ENCODE data around the gene HPGDS.
"Not testable (repeated sequence)": the region's sequence is repeated elsewhere in the genome, so short reads cannot be mapped to it uniquely, and the experiment has no call there.

The HPGDS gene
- total RNA-seq: 0 reads per million in 2 experiments

- no peak for DNase-seq (ENCODE audit: low read depth)
Observed at GRCh38 chr4:94342694-94343093, at the start of gene HPGDS. HPGDS (minus strand) TSS chr4:94342836; CDS start chr4:94334629, 8,207 bp downstream.

DNA sequence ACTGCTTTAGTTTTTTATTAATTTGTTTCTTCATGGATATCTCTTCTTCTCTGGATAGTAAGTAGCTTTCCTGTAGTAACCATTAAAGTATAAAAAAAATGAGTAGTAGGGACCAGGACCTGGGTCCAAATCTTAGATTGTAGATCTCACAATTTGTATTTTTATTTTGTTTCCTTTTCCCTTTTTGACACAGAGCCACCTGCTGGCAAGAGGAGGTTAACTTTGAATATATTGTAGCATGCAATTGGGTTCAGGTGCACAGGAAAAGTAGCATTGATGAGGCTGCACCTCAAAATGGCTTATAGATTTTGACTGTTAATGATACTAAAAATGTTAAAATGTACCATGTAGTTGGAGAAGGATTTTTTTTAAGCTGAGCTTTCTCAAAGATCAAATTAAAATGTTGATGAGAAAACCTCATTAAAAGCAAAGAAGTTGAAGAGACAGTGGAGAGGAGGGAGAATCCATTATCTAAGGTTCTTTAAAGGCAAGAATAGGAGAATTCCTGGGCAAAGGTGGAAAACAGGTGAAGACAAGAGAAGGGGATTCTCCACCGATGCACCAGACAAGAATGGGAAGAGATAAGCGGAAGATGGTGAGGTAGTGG lies 48.3 kb upstream of the HPGDS start:
- no peak for DNase-seq (ENCODE audit: low read depth)

DNA sequence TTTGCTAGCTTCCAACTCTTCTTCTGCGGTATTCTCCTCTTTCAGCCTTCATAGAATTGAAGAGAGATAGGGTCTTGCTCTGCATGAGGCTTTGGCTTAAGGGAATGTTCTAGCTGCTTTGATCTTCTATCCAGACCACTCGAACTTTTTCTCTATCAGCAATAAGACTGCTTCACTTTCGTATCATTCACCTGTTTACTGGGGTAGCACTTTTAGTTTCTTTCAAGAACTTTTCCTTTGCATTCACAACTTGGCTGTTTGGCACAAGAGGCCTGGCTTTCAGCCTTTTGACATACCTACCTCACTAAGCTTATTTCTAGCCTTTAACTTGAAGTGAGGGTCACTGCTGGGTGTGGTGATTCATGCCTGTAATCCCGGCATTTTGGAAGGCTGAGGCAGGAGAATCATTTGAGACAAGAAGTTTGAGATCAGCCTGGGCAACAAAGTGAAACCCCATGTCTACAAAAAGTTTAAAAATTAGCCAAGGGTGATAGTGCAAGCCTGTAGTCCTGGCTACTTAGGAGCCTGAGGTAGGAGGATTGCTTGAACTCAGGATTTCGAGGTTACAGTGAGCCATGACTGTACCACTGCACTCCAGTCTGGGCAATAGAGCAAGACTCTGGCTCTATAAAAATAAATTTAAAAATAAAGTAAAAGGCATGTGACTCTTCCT lies 47.1 kb upstream of the HPGDS start:
- DNase-seq (ENCODE audit: low read depth): no peak

GRCh38 chr4:94387965-94388364 lies 45.3 kb upstream of the HPGDS start:
- not testable (repeated sequence) for DNase-seq (ENCODE audit: low read depth)

GRCh38 chr4:94385452-94385851 lies 42.8 kb upstream of the HPGDS start:
- DNase-seq (ENCODE audit: low read depth): not testable (repeated sequence)

DNA sequence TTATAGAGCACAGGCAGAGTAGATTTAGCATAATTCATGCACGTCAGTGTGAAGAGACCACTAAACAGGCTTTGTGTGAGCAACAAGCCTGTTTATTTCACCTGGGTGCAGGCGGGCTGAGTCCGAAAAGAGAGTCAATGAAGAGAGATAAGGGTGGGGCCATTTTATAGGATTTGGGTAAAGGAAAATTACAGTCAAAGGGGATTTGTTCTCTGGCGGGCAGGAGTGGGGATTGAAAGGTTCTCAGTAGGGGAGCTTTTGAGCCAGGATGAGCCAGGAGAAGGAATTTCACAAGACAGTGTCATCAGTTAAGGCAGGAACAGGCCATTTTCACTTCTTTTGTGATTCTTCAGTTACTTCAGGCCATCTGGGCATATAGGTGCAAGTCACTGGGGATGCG lies 40.3 kb upstream of the HPGDS start:
- not testable (repeated sequence) for DNase-seq (ENCODE audit: low read depth)

GRCh38 chr4:94378047-94378446 lies 35.4 kb upstream of the HPGDS start:
- DNase-seq (ENCODE audit: low read depth): no peak

GRCh38 chr4:94377294-94377693 lies 34.7 kb upstream of the HPGDS start:
- DNase-seq (ENCODE audit: low read depth): no peak

DNA sequence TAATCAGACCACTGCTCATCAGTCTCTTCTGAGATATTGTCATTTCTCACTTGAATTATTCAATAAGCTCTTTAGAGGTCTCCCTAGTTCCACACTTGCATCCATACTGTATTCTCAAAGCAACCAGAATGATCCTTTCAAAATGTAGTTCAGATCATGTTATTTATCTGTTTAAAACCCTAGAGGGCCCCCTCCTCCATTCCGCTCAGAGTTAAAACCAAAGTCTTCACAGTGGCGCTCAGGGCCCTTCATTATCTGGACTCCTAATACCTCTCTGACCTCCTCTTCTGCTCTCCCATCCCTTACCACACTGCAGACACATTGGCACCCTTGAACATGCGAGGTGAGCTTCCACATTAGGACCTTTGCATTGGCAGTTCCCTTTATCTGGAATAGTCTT lies 32.7 kb upstream of the HPGDS start:
- DNase-seq (ENCODE audit: low read depth): no peak

DNA sequence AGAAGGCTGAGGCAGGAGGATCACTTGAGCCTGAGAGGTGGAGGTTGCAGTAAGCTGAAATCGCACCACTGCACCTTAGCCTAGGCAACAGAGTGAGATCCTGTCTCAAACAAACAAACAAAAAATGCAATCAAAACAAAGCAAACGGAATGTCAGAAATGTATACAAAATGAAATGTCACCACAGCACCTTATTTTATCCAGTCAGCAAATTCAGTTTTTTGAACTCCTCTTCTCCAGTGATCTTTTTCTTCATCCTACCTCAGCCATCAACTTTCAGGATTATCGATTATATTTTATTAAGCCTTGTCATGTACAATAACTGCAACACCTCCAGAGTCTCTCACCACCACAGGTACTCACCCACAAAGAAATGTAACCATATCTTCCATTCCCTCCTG lies 31.1 kb upstream of the HPGDS start:
- DNase-seq (ENCODE audit: low read depth): no peak

GRCh38 chr4:94372991-94373390 lies 30.4 kb upstream of the HPGDS start:
- no peak for DNase-seq (ENCODE audit: low read depth)

DNA sequence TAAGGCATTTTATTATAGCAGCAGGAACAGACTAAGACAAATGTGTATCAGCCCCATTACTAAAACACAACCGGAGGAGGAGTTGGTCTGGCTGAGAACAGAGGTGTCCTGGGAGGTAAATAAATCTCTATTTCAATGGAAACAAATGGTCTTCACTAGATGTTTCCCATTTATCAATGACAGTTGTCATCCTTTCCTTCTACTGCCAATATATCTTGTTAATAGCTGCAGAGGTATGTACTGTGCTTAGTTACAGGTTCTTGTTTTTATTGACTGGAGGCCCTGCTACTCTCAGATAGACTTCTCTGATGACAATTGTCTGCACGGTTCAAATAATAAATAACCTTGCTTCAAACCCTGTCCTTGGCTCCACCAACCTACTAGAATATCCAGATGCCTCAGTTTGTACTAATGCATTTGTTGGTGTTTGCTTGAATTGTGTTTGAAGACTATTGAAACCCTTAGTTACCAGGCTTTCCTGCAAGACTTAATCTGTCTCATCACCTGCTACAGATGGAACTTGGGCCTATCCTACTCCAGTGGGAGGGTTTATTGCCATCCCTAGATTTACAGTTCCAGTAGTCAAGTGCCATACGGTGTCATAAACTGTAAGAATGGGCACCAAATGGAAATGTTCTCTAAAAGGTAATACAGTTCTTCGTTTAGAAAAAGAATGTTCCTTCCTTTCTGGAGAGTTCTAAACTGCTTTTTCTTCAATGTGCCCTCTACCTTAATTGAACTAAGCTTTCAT lies 29.8 kb upstream of the HPGDS start:
- no peak for DNase-seq (ENCODE audit: low read depth)

DNA sequence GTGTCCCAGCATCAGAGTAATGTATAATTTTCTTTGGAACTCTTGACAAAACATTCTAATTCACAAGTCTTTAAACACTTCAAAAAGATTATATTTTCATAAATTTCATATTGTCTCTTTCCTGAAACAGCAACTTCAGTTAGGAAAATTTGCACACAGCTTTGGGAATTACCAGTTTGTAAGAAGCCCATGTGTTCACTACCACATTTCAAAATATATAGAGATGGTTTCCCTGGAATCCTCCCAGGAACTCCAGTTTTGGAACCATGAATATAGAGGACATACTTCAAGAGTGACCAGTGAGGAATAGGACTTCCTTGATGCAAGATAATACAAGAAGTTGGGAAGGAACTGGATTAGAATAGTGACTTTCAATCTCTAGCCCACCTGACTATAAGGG lies 28.7 kb upstream of the HPGDS start:
- no peak for DNase-seq (ENCODE audit: low read depth)

- DNase-seq (ENCODE audit: low read depth): no peak
Observed at GRCh38 chr4:94370533-94371254, 28.1 kb upstream of the HPGDS start.

DNA sequence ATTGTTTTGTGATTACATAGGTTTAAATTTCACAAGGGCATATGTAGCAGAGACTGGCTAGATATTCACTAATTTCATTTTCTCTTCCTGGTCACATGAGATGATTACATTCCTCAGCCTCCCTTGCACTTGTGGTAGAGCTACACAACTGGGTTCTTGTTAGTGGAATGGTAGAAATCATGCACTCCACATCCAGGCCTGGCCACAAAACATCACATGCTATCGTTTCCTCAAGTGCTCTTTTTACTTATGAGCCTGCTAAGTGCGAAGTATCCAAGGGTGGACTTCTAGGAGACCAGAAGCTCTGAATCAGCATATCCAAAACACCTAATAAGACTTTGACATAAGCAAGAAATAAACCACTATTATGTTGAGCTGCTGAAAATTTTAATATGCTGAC lies 26.4 kb upstream of the HPGDS start:
- no peak for DNase-seq (ENCODE audit: low read depth)

GRCh38 chr4:94368459-94368858 lies 25.8 kb upstream of the HPGDS start:
- DNase-seq (ENCODE audit: low read depth): no peak

GRCh38 chr4:94365304-94365703 lies 22.7 kb upstream of the HPGDS start:
- DNase-seq (ENCODE audit: low read depth): no peak

- no peak for DNase-seq (ENCODE audit: low read depth)
Observed at GRCh38 chr4:94364527-94364926, 21.9 kb upstream of the HPGDS start.

- DNase-seq (ENCODE audit: low read depth): no peak
Observed at GRCh38 chr4:94363136-94363655, 20.6 kb upstream of the HPGDS start.

DNA sequence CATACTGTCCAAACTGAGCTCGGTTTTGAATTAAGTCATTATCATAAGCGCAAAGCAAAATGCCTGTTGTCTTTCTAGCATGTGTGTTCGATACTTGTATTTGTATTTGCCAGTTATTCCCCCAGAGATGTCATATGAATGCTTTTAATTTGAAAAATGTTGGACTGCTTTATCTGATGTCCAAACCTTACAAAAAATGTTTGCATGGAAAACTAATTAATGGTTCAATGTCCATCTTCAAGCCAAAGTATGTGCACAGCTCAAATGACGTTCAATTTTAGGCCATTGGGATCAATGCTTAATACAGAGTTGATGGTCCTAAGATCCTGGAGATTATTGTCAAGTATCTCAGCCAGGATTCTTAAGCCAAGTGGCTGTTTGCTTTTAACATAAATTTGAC lies 17.2 kb upstream of the HPGDS start:
- DNase-seq (ENCODE audit: low read depth): no peak

DNA sequence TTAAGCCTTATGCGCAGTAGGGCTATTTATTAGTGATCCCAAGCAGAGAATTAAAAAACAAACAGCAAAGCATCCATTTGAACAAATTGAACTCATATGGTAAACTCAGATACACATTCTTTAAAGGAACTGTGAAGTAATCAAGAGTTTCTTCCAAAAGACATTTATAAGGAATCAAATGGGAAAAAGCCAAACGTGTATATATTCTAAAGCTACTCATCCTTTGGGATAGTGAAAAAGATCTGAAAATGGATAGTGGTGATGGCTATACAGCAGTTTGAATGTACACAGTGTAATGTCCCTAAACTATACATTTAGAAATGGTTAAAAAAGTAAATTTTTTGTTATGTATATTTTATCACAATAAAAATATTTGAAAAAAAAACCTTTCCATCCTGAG lies 16.6 kb upstream of the HPGDS start:
- no peak for DNase-seq (ENCODE audit: low read depth)

DNA sequence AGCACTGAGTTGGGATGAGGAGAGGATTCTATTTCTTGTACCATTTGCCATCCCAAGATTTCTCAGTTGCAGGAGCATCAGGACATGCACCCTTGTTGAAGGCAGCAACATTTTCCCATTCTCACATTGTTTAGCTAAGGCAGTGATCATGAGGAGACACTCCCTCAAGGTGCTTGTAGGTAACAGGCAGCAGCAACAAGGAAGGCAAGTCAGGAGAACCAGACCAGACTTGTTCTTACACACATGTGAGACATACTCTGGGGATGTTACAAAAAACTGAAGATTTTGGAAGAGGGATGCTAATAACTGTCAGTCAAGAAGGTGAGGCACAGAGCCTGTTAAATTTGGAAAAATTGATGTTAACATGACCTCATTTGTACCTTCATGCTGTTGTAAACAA lies 15.5 kb upstream of the HPGDS start:
- no peak for DNase-seq (ENCODE audit: low read depth)
